SU-DHL-6 (cell line): ENCODE results near the gene USF1.
"Not testable (repeated sequence)": the region's sequence is repeated elsewhere in the genome, so short reads cannot be mapped to it uniquely, and the experiment has no call there.

Experiments used
- H2AFZ ChIP-seq: fragments of 200-600 bp; sonication (generic); 2 replicates; pipeline ENCODE4 v1.6.1; 2014; ENCODE audit warnings: low read depth, mild to moderate bottlenecking, moderate library complexity, mixed read lengths, antibody characterized with exemption, low read length; ENCODE audit not compliant: severe bottlenecking
- H3F3A ChIP-seq: fragments of 200-600 bp; shearing (Covaris generic); 2 replicates; pipeline ENCODE4 v1.6.0; 2016; ENCODE audit warnings: antibody characterized with exemption, mild to moderate bottlenecking; ENCODE audit not compliant: insufficient read depth
- H3K27ac ChIP-seq: fragments of 200-600 bp; sonication (generic); 2 replicates; pipeline ENCODE4 v1.5.1; 2016; ENCODE audit warnings: low read depth, mild to moderate bottlenecking, low read length, moderate library complexity, mixed read lengths
- H3K27me3 ChIP-seq: fragments of 200-600 bp; sonication (generic), shearing (Covaris generic); 2 replicates; pipeline ENCODE4 v1.6.0; 2014; ENCODE audit warnings: mild to moderate bottlenecking, low read length
- H3K36me3 ChIP-seq: fragments of 200-600 bp; sonication (generic); 2 replicates; pipeline ENCODE4 v1.6.1; 2014; ENCODE audit warnings: mild to moderate bottlenecking, low read length, mixed read lengths
- H3K4me2 ChIP-seq: fragments of 300-600, 200-600 bp; shearing (Covaris generic), sonication (generic); 2 replicates; pipeline ENCODE4 v1.6.0; 2014; ENCODE audit warnings: low read length, low read depth, mild to moderate bottlenecking; ENCODE audit not compliant: poor library complexity, severe bottlenecking
- H3K4me3 ChIP-seq: fragments of 200-600 bp; sonication (generic); 2 replicates; pipeline ENCODE4 v1.5.1; 2014; ENCODE audit warnings: antibody characterized with exemption, low read length, mild to moderate bottlenecking, mixed read lengths; ENCODE audit not compliant: insufficient read depth, poor library complexity, severe bottlenecking
- H3K79me2 ChIP-seq: fragments of 200-600 bp; sonication (generic); 2 replicates; pipeline ENCODE4 v1.6.1; 2014; ENCODE audit warnings: mild to moderate bottlenecking, low read length, moderate library complexity; ENCODE audit not compliant: insufficient read depth
- H3K9ac ChIP-seq: fragments of 200-600 bp; sonication (generic); 2 replicates; pipeline ENCODE4 v1.7.0; 2014; ENCODE audit warnings: mild to moderate bottlenecking, low read length
- H3K9me2 ChIP-seq: fragments of 200-600 bp; sonication (generic); replicated peaks from 2 replicates; pipeline ENCODE4 v1.6.1; 2014; ENCODE audit warnings: low read length; ENCODE audit not compliant: insufficient read depth
- H3K9me3 ChIP-seq: fragments of 200-600 bp; sonication (generic); 2 replicates; pipeline ENCODE4 v1.6.1; 2014; ENCODE audit warnings: low read length, mixed read lengths; ENCODE audit not compliant: insufficient read depth
- H4K20me1 ChIP-seq: fragments of 200-600 bp; sonication (generic); 2 replicates; pipeline ENCODE4 v1.6.1; 2014; ENCODE audit warnings: low read depth, mild to moderate bottlenecking, antibody characterized with exemption, low read length, moderate library complexity, mixed read lengths
- EZH2phosphoT487 ChIP-seq: fragments of 200-600 bp; sonication (generic), shearing (Covaris generic); conservative IDR thresholded peaks from 2 replicates; pipeline ENCODE4 v1.6.1; 2018; ENCODE audit warnings: mild to moderate bottlenecking, antibody characterized with exemption, low read length, moderate library complexity, mixed read lengths
- TF ChIP-seq, protein P1 (sequence below): fragments of 200-600 bp; sonication (generic); IDR thresholded peaks from one replicate; pipeline ENCODE4 v1.5.1; 2017; ENCODE audit warnings: antibody characterized with exemption, mild to moderate bottlenecking, low read length, moderate library complexity; ENCODE audit not compliant: insufficient read depth, poor library complexity, severe bottlenecking

Gene USF1

DNA sequence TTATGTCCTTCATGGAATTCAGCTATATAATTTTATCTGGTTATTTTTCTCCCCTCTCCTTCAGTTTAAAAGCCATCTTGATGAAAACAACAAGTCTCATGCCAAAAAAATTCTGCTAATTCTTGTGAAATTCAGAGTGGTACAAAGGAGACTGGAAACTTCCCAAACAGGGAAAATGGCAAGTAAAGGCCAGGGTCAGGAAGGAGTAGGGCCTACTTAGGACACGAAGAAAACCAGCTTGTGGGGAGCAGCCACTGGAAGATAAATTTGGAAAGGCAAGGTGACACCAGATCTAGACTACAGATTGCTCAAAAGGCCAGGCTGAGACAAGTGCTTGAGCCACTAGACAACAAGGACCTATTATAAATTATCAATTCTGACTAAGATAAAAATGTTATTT is 13.4 kb downstream of the USF1 start:
- Histone ChIP-seq H2AFZ (no peak overlapping the region), H3K79me2 (no peaks in the 10 kb centered on the region; the same call in 1 of the 2 replicates), H3K9me3 (no peaks in the 10 kb centered on the region), H3K9ac (no peak overlapping the region), H3K9me2 (no peaks in the 10 kb centered on the region), H3K27ac (no peak overlapping the region), H3K4me3 (no peak overlapping the region), H3K36me3 (no peaks in the 10 kb centered on the region), H4K20me1 (no peaks in the 10 kb centered on the region), H3F3A (peaks cover 10% of the 10 kb centered on the region), H3K27me3 (no peaks in the 10 kb centered on the region), H3K4me2 (no peak overlapping the region)
- no peak for TF ChIP-seq EZH2phosphoT487
- TF ChIP-seq, protein P1, sequence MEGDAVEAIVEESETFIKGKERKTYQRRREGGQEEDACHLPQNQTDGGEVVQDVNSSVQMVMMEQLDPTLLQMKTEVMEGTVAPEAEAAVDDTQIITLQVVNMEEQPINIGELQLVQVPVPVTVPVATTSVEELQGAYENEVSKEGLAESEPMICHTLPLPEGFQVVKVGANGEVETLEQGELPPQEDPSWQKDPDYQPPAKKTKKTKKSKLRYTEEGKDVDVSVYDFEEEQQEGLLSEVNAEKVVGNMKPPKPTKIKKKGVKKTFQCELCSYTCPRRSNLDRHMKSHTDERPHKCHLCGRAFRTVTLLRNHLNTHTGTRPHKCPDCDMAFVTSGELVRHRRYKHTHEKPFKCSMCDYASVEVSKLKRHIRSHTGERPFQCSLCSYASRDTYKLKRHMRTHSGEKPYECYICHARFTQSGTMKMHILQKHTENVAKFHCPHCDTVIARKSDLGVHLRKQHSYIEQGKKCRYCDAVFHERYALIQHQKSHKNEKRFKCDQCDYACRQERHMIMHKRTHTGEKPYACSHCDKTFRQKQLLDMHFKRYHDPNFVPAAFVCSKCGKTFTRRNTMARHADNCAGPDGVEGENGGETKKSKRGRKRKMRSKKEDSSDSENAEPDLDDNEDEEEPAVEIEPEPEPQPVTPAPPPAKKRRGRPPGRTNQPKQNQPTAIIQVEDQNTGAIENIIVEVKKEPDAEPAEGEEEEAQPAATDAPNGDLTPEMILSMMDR: no peak

DNA sequence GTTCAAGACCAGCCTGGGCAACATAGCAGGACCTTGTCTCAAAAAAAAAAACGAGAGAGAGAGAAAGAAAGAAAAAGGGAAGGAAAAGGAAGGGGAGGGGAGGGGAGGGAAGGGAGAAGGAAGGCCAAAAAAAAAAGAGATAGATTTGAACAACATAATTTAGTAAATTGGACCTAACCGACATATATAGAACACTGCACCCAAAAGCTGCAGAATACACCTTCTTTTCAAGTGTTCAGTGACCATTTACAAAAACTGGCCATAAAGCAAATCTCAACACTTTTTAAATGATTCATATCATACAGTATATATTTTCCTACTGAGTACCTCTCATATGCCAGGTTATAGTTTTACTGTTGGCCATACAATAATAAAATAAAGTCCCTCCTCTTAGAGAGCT is 13.9 kb downstream of the USF1 start:
- peaks cover 6% of the 10 kb centered on the region; the same call in 1 of the 2 replicates for H3F3A ChIP-seq
- no peaks in the 10 kb centered on the region for H3K79me2 ChIP-seq
- no peak overlapping the region for H3K9ac ChIP-seq
- H3K9me2 ChIP-seq: no peaks in the 10 kb centered on the region
- no peak overlapping the region for H3K27ac ChIP-seq
- no peak overlapping the region for H2AFZ ChIP-seq
- TF ChIP-seq, protein P1: no peak
- no peaks in the 10 kb centered on the region for H3K36me3 ChIP-seq
- H3K4me3 ChIP-seq: no peak overlapping the region
- no peak overlapping the region for H3K4me2 ChIP-seq
- no peaks in the 10 kb centered on the region for H3K9me3 ChIP-seq
- H4K20me1 ChIP-seq: no peaks in the 10 kb centered on the region
- H3K27me3 ChIP-seq: no peaks in the 10 kb centered on the region

DNA sequence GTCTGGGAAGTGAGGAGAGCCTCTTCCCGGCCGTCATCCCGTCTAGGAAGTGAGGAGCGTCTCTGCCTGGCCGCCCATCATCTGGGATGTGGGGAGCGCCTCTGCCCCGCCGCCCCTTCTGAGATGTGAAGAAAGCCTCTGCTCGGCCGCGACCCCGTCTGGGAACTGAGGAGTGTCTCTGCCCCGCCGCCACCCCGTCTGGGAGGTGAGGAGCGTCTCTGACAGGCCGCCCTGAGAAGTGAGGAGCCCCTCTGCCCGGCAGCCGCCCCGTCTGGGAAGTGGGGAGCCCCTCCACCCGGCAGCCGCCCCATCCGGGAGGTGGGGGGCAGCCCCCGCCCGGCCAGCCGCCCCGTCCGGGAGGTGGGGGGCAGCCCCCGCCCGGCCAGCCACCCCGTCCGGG is 16.3 kb downstream of the USF1 start:
- not testable (repeated sequence) for H3K79me2 ChIP-seq, H4K20me1 ChIP-seq, H3K27ac ChIP-seq, H3K9ac ChIP-seq, H3K9me3 ChIP-seq, H3K4me2 ChIP-seq, H3K36me3 ChIP-seq, H3F3A ChIP-seq, H3K4me3 ChIP-seq, H3K27me3 ChIP-seq, H3K9me2 ChIP-seq, H2AFZ ChIP-seq

DNA sequence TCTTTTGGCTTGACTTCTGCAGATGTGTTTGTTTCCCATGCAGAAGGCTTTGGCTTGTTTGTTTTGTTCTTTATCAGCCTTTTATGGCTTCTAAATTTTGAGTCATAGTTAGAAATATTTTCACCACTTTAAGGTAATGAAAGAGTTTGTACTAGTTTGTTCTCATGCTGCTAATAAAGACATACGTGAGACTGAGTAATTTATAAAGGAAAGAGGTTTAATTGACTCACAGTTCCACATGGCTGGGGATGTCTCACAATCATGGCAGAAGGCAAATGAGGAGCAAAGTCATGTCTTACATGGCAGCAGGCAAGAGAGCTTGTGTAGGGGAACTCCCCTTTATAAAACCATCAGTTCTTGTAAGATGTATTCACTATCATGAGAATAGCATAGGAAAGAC is 18.8 kb downstream of the USF1 start:
- not testable (repeated sequence) for H3K9me2 ChIP-seq, H4K20me1 ChIP-seq, H3K27ac ChIP-seq, H3K27me3 ChIP-seq, H3K4me3 ChIP-seq, H3K4me2 ChIP-seq, H3K79me2 ChIP-seq, H3F3A ChIP-seq, H3K36me3 ChIP-seq, H2AFZ ChIP-seq, H3K9ac ChIP-seq, H3K9me3 ChIP-seq

DNA sequence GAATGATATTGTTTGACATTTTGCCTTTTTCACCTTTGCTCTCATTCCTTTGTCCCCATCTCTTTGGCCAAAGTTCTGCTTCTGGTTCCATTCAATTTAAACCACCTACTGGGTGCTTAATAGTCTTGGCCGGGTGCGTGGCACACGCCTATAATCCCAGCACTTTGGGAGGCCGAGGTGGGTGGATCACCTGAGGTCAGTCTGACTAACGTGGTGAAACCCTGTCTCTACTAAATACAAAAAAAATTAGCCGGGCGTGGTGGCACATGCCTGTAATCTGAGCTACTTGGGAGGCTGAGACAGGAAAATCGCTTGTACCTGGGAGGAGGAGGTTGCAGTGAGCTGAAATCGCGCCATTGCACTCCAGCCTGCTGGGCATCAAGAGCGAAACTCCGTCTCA is 23.3 kb downstream of the USF1 start:
- H3F3A ChIP-seq: peaks cover 21% of the 10 kb centered on the region
- not testable (repeated sequence) for H3K27ac ChIP-seq, H3K9me3 ChIP-seq, H3K4me2 ChIP-seq, H3K9ac ChIP-seq, H2AFZ ChIP-seq, H3K36me3 ChIP-seq, H3K9me2 ChIP-seq, H3K27me3 ChIP-seq, H4K20me1 ChIP-seq, H3K79me2 ChIP-seq, H3K4me3 ChIP-seq
